ENCODE measurements around the gene GADL1.

- TF ChIP-seq, protein P1, sequence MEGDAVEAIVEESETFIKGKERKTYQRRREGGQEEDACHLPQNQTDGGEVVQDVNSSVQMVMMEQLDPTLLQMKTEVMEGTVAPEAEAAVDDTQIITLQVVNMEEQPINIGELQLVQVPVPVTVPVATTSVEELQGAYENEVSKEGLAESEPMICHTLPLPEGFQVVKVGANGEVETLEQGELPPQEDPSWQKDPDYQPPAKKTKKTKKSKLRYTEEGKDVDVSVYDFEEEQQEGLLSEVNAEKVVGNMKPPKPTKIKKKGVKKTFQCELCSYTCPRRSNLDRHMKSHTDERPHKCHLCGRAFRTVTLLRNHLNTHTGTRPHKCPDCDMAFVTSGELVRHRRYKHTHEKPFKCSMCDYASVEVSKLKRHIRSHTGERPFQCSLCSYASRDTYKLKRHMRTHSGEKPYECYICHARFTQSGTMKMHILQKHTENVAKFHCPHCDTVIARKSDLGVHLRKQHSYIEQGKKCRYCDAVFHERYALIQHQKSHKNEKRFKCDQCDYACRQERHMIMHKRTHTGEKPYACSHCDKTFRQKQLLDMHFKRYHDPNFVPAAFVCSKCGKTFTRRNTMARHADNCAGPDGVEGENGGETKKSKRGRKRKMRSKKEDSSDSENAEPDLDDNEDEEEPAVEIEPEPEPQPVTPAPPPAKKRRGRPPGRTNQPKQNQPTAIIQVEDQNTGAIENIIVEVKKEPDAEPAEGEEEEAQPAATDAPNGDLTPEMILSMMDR (IDR thresholded peaks at IDR 0.05), result no peak
- TF ChIP-seq POLR2A (IDR thresholded peaks at IDR 0.05), result no peak
Observed at GRCh38 chr3:30687930-30688570, 206.4 kb downstream of the GADL1 start.
